ENCODE results near the gene GOLGA5.
"Not testable (repeated sequence)": the region's sequence is repeated elsewhere in the genome, so short reads cannot be mapped to it uniquely, and the experiment has no call there.

The GOLGA5 gene

DNA sequence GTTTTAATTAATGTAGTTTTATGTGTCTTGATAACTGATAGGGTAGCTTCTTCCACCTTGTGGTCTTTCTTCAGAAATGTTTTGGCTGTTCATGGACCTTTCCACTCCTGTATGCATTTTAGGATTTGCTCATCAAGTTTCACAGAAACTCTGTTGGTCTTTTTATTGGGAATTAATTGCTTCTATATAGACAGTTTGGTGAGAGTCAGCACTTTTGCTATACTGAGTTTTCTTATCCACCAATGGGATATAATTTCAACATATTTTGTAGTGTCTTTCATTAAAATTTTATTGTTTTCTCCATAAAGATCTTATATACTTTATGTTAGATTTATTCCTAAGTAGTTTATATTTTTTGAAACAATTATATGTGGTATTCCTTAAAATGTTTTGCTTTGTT is 7.8 kb downstream of the GOLGA5 start:
- no peak overlapping the region for H3K9ac ChIP-seq (ENCODE audit: low read length)
- H3K27me3 ChIP-seq (ENCODE audit: control insufficient read depth, insufficient read depth, low read length), result no peaks in the 10 kb centered on the region
- H3K36me3 ChIP-seq (ENCODE audit: control insufficient read depth, insufficient read depth, low read length), result no peaks in the 10 kb centered on the region
- no peak overlapping the region for H3K4me3 ChIP-seq (ENCODE audit: low read length)
- no peaks in the 10 kb centered on the region for H3K9me3 ChIP-seq (ENCODE audit: control insufficient read depth, low read length)
- H3K4me1 ChIP-seq (ENCODE audit: control insufficient read depth, insufficient read depth, low read length), result peaks cover 9% of the 10 kb centered on the region

GRCh38 chr14:92802678-92803077 is 8.6 kb downstream of the GOLGA5 start:
- Histone ChIP-seq H3K9ac (ENCODE audit: low read length) (no peak overlapping the region), H3K36me3 (ENCODE audit: control insufficient read depth, insufficient read depth, low read length) (no peaks in the 10 kb centered on the region), H3K4me1 (ENCODE audit: control insufficient read depth, insufficient read depth, low read length) (peaks cover 9% of the 10 kb centered on the region), H3K9me3 (ENCODE audit: control insufficient read depth, low read length) (no peaks in the 10 kb centered on the region), H3K4me3 (ENCODE audit: low read length) (no peak overlapping the region), H3K27me3 (ENCODE audit: control insufficient read depth, insufficient read depth, low read length) (no peaks in the 10 kb centered on the region)

- no peaks in the 10 kb centered on the region for H3K4me1 ChIP-seq (ENCODE audit: control insufficient read depth, insufficient read depth, low read length)
- H3K36me3 ChIP-seq (ENCODE audit: control insufficient read depth, insufficient read depth, low read length), result peaks cover 12% of the 10 kb centered on the region
- H3K27me3 ChIP-seq (ENCODE audit: control insufficient read depth, insufficient read depth, low read length), result no peaks in the 10 kb centered on the region
- no peak overlapping the region for H3K4me3 ChIP-seq (ENCODE audit: low read length)
- H3K9me3 ChIP-seq (ENCODE audit: control insufficient read depth, low read length), result no peaks in the 10 kb centered on the region
- H3K9ac ChIP-seq (ENCODE audit: low read length), result no peak overlapping the region
Measured at GRCh38 chr14:92813201-92813600, 19.1 kb downstream of the GOLGA5 start.

GRCh38 chr14:92819011-92819597 is 25.0 kb downstream of the GOLGA5 start:
- Histone ChIP-seq H3K27me3 (ENCODE audit: control insufficient read depth, insufficient read depth, low read length) (no peaks in the 10 kb centered on the region), H3K4me3 (ENCODE audit: low read length) (no peak overlapping the region), H3K36me3 (ENCODE audit: control insufficient read depth, insufficient read depth, low read length) (peaks cover 5% of the 10 kb centered on the region), H3K9ac (ENCODE audit: low read length) (no peak overlapping the region), H3K4me1 (ENCODE audit: control insufficient read depth, insufficient read depth, low read length) (no peaks in the 10 kb centered on the region), H3K9me3 (ENCODE audit: control insufficient read depth, low read length) (no peaks in the 10 kb centered on the region)

DNA sequence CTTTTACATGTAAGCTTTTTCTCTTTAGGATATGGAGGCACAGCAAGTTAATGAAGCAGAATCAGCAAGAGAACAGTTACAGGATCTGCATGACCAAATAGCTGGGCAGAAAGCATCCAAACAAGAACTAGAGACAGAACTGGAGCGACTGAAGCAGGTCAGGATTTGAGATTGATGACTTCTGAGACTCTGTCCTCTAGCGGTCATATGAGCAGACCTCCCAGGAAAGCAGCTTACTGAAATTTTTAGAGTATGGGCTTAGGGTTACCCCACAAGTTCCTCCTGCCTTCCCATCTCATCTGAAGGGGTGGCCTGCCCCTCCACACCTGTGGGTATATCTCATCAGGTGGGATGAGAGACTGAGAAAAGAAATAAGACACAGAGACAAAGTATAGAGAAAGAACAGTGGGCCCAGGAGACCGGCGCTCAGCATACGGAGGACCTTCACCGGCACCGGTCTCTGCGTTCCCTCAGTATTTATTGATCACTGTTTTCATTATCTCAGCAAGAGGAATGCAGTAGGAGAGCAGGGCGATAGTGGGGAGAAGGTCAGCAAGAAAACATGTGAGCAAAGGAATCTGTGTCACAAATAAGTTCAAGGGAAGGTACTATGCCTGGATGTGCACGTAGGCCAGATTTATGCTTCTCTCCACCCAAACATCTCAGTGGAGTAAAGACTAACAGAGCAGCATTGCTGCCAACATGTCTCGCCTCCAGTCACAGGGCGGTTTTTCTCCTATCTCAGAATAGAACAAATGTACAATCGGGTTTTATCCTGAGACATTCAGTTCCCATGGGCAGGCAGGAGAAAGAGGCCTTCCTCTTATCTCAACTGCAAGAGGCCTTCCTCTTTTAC is 25.8 kb downstream of the GOLGA5 start:
- peaks cover 12% of the 10 kb centered on the region for H3K36me3 ChIP-seq (ENCODE audit: control insufficient read depth, insufficient read depth, low read length)
- H3K27me3 ChIP-seq (ENCODE audit: control insufficient read depth, insufficient read depth, low read length); H3K9me3 ChIP-seq (ENCODE audit: control insufficient read depth, low read length); H3K9ac ChIP-seq (ENCODE audit: low read length); H3K4me3 ChIP-seq (ENCODE audit: low read length); H3K4me1 ChIP-seq (ENCODE audit: control insufficient read depth, insufficient read depth, low read length): not testable (repeated sequence)

- peaks cover 13% of the 10 kb centered on the region for H3K36me3 ChIP-seq (ENCODE audit: control insufficient read depth, insufficient read depth, low read length)
- H3K4me3 ChIP-seq (ENCODE audit: low read length); H3K4me1 ChIP-seq (ENCODE audit: control insufficient read depth, insufficient read depth, low read length); H3K9me3 ChIP-seq (ENCODE audit: control insufficient read depth, low read length); H3K9ac ChIP-seq (ENCODE audit: low read length); H3K27me3 ChIP-seq (ENCODE audit: control insufficient read depth, insufficient read depth, low read length): not testable (repeated sequence)
Measured at GRCh38 chr14:92820536-92820840, 26.4 kb downstream of the GOLGA5 start.

DNA sequence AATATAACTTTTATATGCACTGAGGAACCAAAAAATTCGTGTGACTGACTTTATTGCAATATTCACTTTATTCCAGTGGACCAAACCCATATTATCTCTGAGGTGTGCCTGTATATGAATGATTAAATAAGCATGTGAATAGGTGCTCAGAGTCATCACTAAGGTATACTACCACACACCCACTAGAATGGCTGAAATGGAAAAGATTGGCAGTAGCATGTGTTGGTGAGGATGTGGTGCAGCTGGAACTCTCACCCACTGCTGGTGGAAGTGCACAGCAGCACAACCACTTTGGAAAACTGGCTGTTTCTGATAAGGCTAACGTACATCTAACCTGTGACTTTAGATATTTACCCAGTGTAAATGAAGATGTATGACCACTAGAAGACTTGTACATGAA is 36.8 kb downstream of the GOLGA5 start:
- no peaks in the 10 kb centered on the region for H3K9me3 ChIP-seq (ENCODE audit: control insufficient read depth, low read length)
- H3K4me1 ChIP-seq (ENCODE audit: control insufficient read depth, insufficient read depth, low read length), result no peaks in the 10 kb centered on the region
- peaks cover 4% of the 10 kb centered on the region for H3K36me3 ChIP-seq (ENCODE audit: control insufficient read depth, insufficient read depth, low read length)
- no peak overlapping the region for H3K9ac ChIP-seq (ENCODE audit: low read length)
- H3K4me3 ChIP-seq (ENCODE audit: low read length), result no peak overlapping the region
- H3K27me3 ChIP-seq (ENCODE audit: control insufficient read depth, insufficient read depth, low read length), result no peaks in the 10 kb centered on the region

- H3K4me1 ChIP-seq (ENCODE audit: control insufficient read depth, insufficient read depth, low read length), result no peaks in the 10 kb centered on the region
- H3K36me3 ChIP-seq (ENCODE audit: control insufficient read depth, insufficient read depth, low read length), result peaks cover 4% of the 10 kb centered on the region
- no peak overlapping the region for H3K9ac ChIP-seq (ENCODE audit: low read length)
- H3K4me3 ChIP-seq (ENCODE audit: low read length), result no peak overlapping the region
- no peaks in the 10 kb centered on the region for H3K27me3 ChIP-seq (ENCODE audit: control insufficient read depth, insufficient read depth, low read length)
- no peaks in the 10 kb centered on the region for H3K9me3 ChIP-seq (ENCODE audit: control insufficient read depth, low read length)
Measured at GRCh38 chr14:92832137-92832700, 38.1 kb downstream of the GOLGA5 start.

DNA sequence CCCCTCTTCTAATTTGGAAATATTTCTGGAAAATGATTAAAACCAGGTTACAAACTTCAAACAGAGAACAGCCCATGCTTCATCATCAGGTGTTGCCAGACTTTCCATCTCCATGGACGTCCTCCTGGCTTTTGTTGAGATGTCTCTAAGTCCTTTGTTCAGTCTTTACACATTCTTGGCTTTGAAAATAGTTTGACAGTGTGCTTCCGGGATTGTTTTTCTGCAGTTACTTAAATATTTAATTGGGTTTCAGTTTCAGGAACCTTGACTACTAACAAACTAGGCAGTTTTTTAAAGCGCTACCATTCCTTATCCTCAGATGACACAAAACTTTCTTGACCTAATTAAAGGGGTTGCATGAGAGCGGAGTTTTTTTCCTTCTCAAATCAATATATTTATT is 47.8 kb downstream of the GOLGA5 start:
- Histone ChIP-seq H3K4me1 (ENCODE audit: control insufficient read depth, insufficient read depth, low read length) (no peaks in the 10 kb centered on the region), H3K4me3 (ENCODE audit: low read length) (no peak overlapping the region), H3K9me3 (ENCODE audit: control insufficient read depth, low read length) (no peaks in the 10 kb centered on the region), H3K9ac (ENCODE audit: low read length) (no peak overlapping the region), H3K27me3 (ENCODE audit: control insufficient read depth, insufficient read depth, low read length) (no peaks in the 10 kb centered on the region), H3K36me3 (ENCODE audit: control insufficient read depth, insufficient read depth, low read length) (no peaks in the 10 kb centered on the region)

DNA sequence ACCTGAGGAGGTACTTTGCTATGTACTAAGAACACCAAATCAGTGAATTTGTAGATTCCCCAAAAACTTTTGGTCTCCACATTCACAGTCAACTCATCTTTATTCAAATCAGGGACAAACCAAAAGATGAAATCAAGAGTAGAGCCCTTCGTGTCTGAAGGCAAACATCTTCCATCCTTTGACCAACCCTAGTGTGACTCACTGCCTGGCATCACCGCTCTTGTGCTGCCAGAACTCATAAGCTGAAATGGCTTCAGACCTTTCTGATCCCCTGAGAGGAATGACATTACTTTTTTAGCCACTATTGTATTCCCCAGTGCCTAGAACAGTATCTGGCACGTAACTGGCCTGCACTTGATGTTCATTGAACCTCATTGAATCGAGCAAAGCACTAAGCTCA is 50.1 kb downstream of the GOLGA5 start:
- no peaks in the 10 kb centered on the region for H3K36me3 ChIP-seq (ENCODE audit: control insufficient read depth, insufficient read depth, low read length)
- no peaks in the 10 kb centered on the region for H3K4me1 ChIP-seq (ENCODE audit: control insufficient read depth, insufficient read depth, low read length)
- no peaks in the 10 kb centered on the region for H3K9me3 ChIP-seq (ENCODE audit: control insufficient read depth, low read length)
- no peak overlapping the region for H3K4me3 ChIP-seq (ENCODE audit: low read length)
- no peaks in the 10 kb centered on the region for H3K27me3 ChIP-seq (ENCODE audit: control insufficient read depth, insufficient read depth, low read length)
- H3K9ac ChIP-seq (ENCODE audit: low read length), result no peak overlapping the region

DNA sequence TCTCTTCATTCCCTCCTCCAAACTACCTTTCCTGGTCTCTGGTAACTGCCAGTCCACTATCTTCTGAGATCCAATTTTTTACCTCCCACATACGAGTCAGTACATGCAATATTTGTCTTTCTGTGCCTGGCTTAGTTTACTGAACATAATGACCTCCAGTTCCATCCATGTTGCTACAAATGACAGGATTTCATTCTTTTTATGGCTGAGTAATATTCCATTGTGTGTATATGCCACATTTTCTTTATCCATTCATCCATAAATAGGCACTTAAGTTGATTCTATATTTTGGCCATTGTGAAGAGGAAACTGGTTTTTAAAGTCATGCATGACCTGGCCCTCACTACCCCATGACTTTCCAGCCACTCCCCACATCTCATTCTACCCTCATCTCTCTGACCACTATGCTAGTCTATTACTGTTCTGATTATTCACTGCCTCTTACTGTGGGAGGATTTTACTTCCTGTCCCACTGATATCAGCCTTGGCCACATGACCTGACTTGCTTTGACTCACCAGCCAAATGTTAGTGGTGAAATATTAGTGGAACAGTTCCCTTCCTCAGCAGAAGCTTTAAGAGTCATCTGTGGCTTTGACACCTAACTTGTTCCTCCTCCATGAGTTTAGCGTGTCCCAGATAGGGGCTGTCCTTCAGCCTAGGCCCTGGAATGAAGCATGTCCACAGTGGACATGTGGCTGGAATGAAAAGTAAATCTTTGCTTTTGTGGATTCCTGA is 52.2 kb downstream of the GOLGA5 start:
- Histone ChIP-seq H3K9ac (ENCODE audit: low read length) (no peak overlapping the region), H3K36me3 (ENCODE audit: control insufficient read depth, insufficient read depth, low read length) (no peaks in the 10 kb centered on the region), H3K27me3 (ENCODE audit: control insufficient read depth, insufficient read depth, low read length) (no peaks in the 10 kb centered on the region), H3K9me3 (ENCODE audit: control insufficient read depth, low read length) (no peaks in the 10 kb centered on the region), H3K4me1 (ENCODE audit: control insufficient read depth, insufficient read depth, low read length) (no peaks in the 10 kb centered on the region), H3K4me3 (ENCODE audit: low read length) (no peak overlapping the region)

DNA sequence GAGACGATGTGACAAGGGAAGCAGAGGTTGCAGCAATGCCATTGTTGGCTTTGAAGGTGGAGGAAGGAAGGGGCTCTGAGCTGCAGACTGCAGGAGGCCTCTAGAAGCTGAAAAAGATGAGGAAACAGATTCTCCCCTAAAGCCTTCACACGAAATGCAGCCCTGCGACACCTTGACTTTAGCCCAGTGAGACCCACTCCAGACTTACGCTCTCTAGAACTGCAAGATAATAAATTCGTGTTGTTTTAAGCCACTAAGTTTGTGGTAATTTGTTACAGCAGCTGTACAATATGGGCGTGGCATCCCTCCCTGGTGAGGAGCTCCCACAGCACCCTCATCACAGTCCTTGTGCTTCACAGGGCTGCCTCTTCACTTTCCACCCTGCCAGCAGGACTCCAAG is 53.2 kb downstream of the GOLGA5 start:
- no peaks in the 10 kb centered on the region for H3K4me1 ChIP-seq (ENCODE audit: control insufficient read depth, insufficient read depth, low read length)
- H3K27me3 ChIP-seq (ENCODE audit: control insufficient read depth, insufficient read depth, low read length), result no peaks in the 10 kb centered on the region
- H3K9me3 ChIP-seq (ENCODE audit: control insufficient read depth, low read length), result no peaks in the 10 kb centered on the region
- no peak overlapping the region for H3K9ac ChIP-seq (ENCODE audit: low read length)
- no peak overlapping the region for H3K4me3 ChIP-seq (ENCODE audit: low read length)
- H3K36me3 ChIP-seq (ENCODE audit: control insufficient read depth, insufficient read depth, low read length), result no peaks in the 10 kb centered on the region
